Colonic mucosa (tissue), 4 donors: Measurements from ENCODE around the gene ATP13A5. TPM values are rescaled to one million over a fixed set of nuclear protein-coding genes. Genes with fewer than 3 reads are reported as not detected.

Experiments used
- DNase-seq: peaks from one replicate; pipeline ENCODE4 v3.0.0-alpha.2; 2020
- H3K27ac ChIP-seq: fragments of 200-600 bp; one replicate; pipeline ENCODE4 v1.8.0; 2021
- H3K27me3 ChIP-seq: fragments of 200-600 bp; one replicate; pipeline ENCODE4 v1.8.0; 2021
- H3K36me3 ChIP-seq: fragments of 200-600 bp; one replicate; pipeline ENCODE4 v1.8.0; 2021
- H3K4me1 ChIP-seq: fragments of 200-600 bp; one replicate; pipeline ENCODE4 v1.8.0; 2021; ENCODE audit warnings: mild to moderate bottlenecking
- H3K4me3 ChIP-seq: fragments of 200-600 bp; one replicate; pipeline ENCODE4 v1.8.0; 2021
- H3K9ac ChIP-seq, 2 donors: one replicate each; pipeline ENCODE4 v1.7.0; 2013; ENCODE audit warnings: control low read depth in 2 of 2, low read depth in 2 of 2, low read length in 2 of 2
- H3K9me3 ChIP-seq: fragments of 200-600 bp; one replicate; pipeline ENCODE4 v1.8.0; 2021
- CTCF ChIP-seq: fragments of 200-600 bp; IDR thresholded peaks from one replicate; pipeline ENCODE4 v1.8.0; 2022; ENCODE audit warnings: antibody characterized with exemption, mild to moderate bottlenecking
- intact Hi-C: fragments of 100-400 bp; cut with DNase I; formaldehyde crosslinking; loops from one replicate; pipeline ENCODE4 v1.14.1; 2022
- total RNA-seq, 2 donors: library from RNA; stranded (reverse); fragmentation: NEBNext Ultra II Directional in 1 of 2; extraction: Animal tissue kit (Norgen Biotek cat#: 25700) in 1 of 2; gene quantifications; one replicate each; pipeline ENCODE4 v1.2.1, GENCODE V29; 2021
- donor health status: healthy.
- donor health status: DM: no; HTN: no; CAD: no.
- donor health status: DM: no; HTN: no; CAD: no.

Gene ATP13A5, protein sequence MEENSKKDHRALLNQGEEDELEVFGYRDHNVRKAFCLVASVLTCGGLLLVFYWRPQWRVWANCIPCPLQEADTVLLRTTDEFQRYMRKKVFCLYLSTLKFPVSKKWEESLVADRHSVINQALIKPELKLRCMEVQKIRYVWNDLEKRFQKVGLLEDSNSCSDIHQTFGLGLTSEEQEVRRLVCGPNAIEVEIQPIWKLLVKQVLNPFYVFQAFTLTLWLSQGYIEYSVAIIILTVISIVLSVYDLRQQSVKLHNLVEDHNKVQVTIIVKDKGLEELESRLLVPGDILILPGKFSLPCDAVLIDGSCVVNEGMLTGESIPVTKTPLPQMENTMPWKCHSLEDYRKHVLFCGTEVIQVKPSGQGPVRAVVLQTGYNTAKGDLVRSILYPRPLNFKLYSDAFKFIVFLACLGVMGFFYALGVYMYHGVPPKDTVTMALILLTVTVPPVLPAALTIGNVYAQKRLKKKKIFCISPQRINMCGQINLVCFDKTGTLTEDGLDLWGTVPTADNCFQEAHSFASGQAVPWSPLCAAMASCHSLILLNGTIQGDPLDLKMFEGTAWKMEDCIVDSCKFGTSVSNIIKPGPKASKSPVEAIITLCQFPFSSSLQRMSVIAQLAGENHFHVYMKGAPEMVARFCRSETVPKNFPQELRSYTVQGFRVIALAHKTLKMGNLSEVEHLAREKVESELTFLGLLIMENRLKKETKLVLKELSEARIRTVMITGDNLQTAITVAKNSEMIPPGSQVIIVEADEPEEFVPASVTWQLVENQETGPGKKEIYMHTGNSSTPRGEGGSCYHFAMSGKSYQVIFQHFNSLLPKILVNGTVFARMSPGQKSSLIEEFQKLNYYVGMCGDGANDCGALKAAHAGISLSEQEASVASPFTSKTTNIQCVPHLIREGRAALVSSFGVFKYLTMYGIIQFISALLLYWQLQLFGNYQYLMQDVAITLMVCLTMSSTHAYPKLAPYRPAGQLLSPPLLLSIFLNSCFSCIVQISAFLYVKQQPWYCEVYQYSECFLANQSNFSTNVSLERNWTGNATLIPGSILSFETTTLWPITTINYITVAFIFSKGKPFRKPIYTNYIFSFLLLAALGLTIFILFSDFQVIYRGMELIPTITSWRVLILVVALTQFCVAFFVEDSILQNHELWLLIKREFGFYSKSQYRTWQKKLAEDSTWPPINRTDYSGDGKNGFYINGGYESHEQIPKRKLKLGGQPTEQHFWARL
- under 1 TPM; 0.05 to 0.37 TPM for total RNA-seq

DNA sequence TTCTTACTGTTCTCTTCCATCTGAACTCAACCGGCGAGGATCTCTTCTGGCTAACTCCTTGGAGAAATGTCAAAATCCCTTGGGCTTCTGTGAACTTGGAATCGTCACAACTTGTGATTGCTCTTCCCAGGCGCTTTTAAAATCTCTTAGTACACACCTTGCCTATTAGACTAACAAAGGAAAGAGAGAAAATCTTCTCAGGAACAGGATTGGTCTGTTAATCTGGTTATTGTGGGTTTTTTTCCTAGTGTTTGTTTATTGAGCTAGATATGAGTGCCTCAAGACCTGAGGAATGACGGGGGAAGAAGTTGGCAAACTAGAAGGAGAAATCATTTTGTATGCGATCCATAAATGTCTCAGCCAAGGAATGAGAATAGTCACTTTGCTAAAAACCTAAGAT lies at the start of gene ATP13A5:
Gene ATP13A5, minus strand, starts transcription at position 48 of the 400 bp plus-strand sequence. Its CDS starts 28 bp downstream, at position 20.
- H3K27me3 ChIP-seq, result no peaks in the 10 kb centered on the region

DNA sequence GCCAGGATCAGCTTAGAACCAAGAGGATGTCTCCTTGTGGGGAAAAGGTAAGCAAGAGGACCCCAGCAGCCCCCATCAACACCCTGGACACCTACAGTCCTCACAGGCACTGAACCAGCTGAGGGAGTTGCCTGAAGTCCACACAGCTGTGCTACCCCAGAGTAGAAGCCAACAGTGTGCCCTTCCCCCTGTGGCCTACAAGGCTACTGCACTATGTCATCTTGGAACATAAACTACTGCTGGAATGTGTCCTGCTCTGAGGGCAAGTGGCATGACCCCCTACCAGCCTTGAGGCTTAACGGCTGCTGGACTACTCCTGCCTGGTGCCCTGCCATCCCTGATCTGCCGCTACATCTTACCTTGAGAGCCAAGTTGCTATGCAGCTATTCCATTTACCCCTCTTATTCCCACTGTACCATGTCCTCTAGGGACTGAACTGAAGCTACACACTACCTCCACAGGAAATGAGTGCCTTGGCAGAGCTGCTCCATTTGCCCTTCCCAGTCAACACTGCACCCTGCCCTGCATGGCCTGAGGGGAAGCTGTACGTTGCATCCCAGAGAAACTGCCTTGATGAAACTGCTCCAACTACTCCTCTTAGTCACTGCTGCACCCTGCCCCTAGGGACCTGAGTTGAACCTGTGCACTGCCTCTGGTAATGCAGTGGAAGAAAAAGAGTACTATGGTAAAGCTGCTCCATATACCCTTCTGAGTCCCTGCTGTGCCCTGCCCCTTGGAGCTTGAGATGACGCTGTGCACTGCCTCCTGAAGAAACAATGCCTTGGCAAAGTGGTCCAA lies 40.2 kb upstream of the ATP13A5 start:
- Histone ChIP-seq H3K27me3 (no peaks in the 10 kb centered on the region), H3K4me1 (no peaks in the 10 kb centered on the region), H3K9ac (no peak overlapping the region), H3K9me3 (no peaks in the 10 kb centered on the region), H3K36me3 (no peaks in the 10 kb centered on the region), H3K27ac (no peak overlapping the region), H3K4me3 (no peak overlapping the region)
- intact Hi-C loops, result no loop called here
- no peak for TF ChIP-seq CTCF
- no peak for DNase-seq

More for the DNA sequence above, at the start of gene ATP13A5:
- no peaks in the 10 kb centered on the region for H3K4me1 ChIP-seq
- no peak within 1 kb of the TSS for H3K4me3 ChIP-seq
- no peaks in the 10 kb centered on the region for H3K9me3 ChIP-seq
- no peak within 1 kb of the TSS for H3K9ac ChIP-seq
- TF ChIP-seq CTCF, result no peak
- H3K27ac ChIP-seq, result no peak within 1 kb of the TSS
- DNase-seq, result no peak
- intact Hi-C loops, result no loop called here
- no peaks in the 10 kb centered on the region for H3K36me3 ChIP-seq

GRCh38 chr3:193416629-193417028 lies 38.1 kb upstream of the ATP13A5 start:
- no peak for TF ChIP-seq CTCF
- no peak for DNase-seq
- Histone ChIP-seq H3K36me3 (no peaks in the 10 kb centered on the region), H3K4me1 (no peaks in the 10 kb centered on the region), H3K4me3 (no peak overlapping the region), H3K9ac (no peak overlapping the region), H3K27me3 (no peaks in the 10 kb centered on the region), H3K27ac (no peak overlapping the region), H3K9me3 (no peaks in the 10 kb centered on the region)
- intact Hi-C loops, result no loop called here

DNA sequence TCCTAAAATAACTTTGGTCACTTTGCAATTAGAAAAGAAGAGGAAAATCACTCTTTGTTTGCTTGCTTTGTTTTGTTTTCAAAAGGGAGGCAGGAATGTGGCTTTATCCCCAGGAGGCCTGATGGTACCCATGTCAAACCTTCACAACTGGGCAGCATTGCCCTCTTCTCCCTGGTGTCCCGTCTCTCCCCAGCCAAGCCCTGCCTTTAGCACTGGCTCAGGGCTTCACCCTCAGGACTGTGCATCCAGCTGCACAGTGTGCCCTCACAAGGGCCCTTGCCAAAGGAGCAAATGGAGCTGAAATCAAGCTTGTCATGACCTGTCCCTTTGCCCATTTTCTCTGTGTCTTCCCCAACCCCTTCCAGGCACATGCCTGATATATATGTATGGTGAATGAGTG lies 29.1 kb upstream of the ATP13A5 start:
- DNase-seq, result no peak
- H3K9ac ChIP-seq, result no peak overlapping the region
- no peak overlapping the region for H3K27ac ChIP-seq
- intact Hi-C loops, result no loop called here
- no peaks in the 10 kb centered on the region for H3K4me1 ChIP-seq
- TF ChIP-seq CTCF, result no peak
- H3K36me3 ChIP-seq, result no peaks in the 10 kb centered on the region
- H3K9me3 ChIP-seq, result no peaks in the 10 kb centered on the region
- H3K27me3 ChIP-seq, result no peaks in the 10 kb centered on the region
- no peak overlapping the region for H3K4me3 ChIP-seq
